RCC 7860 (cell line): ENCODE results near the gene HDX.
"Not testable (repeated sequence)": the region's sequence is repeated elsewhere in the genome, so short reads cannot be mapped to it uniquely, and the experiment has no call there.

Source experiments
- DNase-seq: peaks from one replicate; pipeline ENCODE4 v3.0.0-alpha.2; 2015; ENCODE audit warnings: low spot score
- FAIRE-seq: peaks from 2 replicates; lab custom pipeline; 2012; peaks lifted over from hg19 to GRCh38; lab: Jason Lieb, UNC

The HDX gene

DNA sequence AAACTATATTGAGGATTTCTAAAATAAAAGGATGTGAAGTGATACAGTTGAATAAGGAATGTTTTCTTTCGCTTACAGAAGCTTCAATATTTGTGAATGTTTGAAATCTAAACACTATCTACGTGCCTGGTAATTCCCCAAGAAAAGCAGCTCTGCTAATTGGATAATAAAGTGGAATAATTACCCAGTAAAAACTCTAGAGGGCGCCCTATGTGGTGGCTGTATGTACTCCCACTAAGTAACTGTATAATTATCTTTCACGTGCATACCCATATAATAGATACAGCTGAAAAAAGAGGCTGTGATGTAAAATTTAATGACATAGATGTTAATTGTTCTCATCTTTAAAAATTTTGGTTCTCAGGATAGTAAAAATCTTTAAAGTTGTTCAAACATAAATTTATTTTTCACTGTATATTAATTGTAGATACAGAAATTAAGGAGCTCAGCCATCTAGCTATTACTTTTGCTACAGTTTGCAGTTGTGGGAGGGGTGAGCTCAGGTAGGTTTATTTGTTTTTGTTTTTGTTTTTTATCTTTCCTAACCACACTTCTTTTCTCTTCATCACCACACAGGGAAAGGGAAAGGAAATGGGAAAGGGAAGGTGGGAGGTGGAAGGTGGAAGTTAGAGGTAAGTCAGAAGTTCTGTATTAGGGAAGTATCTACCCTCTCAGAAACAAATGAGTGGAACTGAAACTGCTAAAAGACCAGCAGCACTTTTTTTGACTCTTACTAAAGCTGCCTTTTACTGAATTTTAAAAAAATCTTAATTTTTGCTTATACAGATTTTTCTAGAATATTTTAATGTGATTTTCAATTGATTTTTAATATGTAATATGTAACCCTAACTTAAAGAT is 162.5 kb downstream of the HDX start:
- FAIRE-seq (peak; percentile 15), DNase-seq (peak; percentile 4)

DNA sequence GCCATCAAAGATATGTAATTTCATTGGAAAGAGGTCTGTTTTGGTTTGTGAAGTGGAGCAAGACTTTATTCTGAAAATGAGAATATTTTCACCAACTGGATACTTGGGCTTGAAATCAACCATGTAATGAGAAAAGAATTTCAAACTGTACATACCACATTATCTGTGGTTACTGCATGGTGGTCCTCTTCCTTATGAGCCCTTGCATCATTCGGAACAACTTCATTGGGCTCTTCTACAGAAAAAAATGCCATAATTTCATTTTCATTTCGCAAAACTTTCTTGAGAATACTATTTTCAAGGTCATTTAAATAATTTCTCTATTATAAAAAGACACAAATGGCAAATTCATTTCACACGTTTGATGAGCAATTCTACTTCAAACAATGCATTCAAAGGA is 165.6 kb downstream of the HDX start:
- FAIRE-seq = no peak

DNA sequence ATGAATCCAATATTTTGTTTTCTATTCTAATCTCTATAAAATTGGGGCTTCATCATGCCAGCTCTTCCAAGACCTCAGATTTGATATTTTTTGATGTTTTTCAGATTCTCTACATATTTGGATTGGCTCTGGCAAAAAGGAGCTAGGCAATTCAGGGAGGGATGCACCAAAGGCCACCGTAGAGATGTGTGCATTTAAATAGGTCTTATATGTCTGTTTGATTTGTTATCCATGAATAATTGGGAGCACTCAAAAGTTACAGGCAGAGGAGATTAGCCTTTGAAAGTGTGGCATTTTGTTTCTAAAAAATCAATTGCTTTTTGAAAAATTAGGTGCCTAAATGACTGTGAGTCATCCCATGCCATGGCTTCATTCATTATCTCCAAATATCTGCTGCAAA is 167.1 kb downstream of the HDX start:
- no peak for FAIRE-seq
- no peak for DNase-seq

More for the DNA sequence above, 165.6 kb downstream of the HDX start:
- DNase-seq = no peak

DNA sequence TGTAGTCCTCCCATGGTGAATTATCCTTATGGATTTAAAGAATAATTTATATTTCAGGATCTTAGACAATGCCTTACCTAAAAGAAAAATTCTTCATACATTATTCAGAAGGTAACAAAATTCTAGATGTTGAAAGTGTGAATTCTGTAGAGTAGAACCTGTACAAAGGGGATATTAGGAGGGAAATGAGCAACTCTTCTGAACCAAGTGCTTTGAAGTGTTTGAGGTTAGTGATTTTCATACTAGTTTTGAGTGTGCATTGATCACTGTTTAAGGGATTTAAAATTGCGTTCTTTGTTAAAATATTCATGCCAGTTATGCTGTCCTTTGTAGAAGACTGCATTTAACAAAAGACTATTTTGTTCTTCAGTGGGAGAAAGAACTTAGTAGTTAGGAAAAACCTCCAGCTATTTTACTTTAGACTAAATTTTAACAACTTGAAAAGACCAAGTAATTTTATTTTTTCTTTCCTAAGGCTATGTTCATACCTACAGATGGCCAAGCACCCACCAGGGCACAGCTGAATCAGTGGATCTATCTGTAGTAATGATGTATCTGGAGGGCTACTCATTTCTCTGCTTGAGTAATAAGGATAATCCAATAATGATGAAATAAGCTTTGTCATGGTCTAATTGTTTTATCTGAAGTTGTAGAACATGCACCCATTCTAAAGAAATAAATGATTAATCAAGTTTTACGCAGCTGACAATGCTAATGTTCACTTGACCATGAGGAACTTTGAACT is 180.0 kb downstream of the HDX start:
- FAIRE-seq (no peak), DNase-seq (no peak)

DNA sequence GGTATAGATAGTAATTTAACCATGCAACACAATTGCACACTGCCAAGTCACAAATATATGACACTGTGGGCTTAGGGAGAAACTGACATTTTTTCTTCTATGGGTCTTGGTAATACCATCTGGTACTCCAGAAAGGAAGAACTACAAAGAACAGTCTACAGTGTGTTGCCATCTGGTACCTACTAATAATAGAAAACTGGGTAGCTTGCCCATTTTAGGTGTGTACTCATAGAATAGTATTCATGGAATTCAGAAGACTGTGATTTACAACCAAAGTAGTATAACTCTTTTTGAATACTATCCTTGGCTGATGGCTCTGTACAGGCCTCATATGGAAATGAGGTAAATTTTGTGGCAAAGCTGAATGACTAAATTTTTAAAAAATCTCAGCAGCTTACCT is 181.6 kb downstream of the HDX start:
- DNase-seq (no peak), FAIRE-seq (no peak)

DNA sequence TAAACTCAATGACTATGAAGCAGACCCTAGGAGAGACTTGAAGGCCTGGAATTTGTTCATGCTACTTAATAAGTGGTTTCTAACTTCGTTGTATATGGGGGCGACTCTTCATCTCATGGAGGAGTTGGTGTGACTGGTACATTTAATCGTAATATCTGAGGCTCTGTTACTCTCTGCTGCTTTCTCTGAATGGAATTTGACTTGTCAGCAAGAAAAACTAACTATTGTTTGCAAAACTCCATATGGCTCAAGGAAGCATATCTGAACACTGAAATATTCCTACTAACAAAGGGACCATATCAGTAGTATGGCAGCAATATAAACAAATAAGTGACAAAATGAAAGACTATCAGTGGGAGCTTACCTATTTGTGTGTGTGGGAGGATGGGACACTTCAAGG is 182.2 kb downstream of the HDX start:
- FAIRE-seq = no peak

DNA sequence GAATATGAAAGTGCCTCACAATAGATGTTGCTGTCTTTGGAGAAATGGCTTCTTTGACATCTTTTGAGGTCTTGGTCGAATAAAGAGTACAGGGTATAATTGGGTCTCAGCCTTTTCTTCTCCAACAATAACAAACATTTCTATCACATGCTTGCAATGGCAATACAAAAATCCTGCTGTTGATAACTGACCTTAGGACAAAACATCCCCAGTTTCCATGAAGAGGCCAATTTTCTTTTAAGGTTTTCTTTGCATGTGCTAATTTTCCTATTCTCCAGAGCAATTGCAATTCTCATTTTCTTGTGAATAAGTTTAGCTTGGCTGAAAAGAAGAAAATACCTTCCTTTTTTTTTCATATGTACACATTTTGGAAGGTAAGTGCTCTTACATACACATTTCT is 183.6 kb downstream of the HDX start:
- FAIRE-seq = no peak
- DNase-seq = no peak

More for the DNA sequence above, 182.2 kb downstream of the HDX start:
- DNase-seq = no peak

DNA sequence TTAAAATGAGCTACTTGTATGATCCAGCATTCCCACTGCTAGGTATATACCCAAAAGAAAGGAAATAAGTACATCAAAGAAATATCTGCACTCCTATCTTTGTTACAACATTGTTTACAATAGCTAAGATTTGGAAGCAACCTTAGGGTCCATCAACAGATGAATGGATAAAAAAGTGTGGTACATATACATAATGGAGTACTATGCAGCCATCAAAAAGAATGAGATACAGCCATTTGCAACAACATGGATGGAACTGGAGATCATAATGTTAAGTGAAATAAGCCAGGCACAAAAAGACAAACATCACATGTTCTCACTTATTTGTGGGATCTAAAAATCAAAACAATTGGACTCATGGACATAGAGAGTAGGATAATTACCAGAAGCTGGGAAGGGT is 186.3 kb downstream of the HDX start:
- FAIRE-seq = not testable (repeated sequence)

More for the DNA sequence above, 186.3 kb downstream of the HDX start:
- DNase-seq = not testable (repeated sequence)
